NCI-H2029 treated with DMSO at 0.1 percent for 48 hours (cell line): Measurements from ENCODE around the gene CCL27.

Source experiments
- DNase-seq: peaks from one replicate; lab custom pipeline; 2025; lab: John Stamatoyannopoulos, UW

Gene CCL27

GRCh38 chr9:34662526-34663302, at the start of gene CCL27:
CCL27 (minus strand) TSS chr9:34662657; CDS start chr9:34662633, 24 bp downstream.
- no peak for DNase-seq

- DNase-seq, result no peak
These were observed 49.7 kb upstream of the CCL27 start for GRCh38 chr9:34712140-34712539.

- peak; percentile 2 for DNase-seq
These were observed 47.6 kb upstream of the CCL27 start, which contains the start of gene CCL21 for GRCh38 chr9:34710023-34710422. CCL21 (minus strand) TSS chr9:34710136; CDS start chr9:34710066, 70 bp downstream.

- no peak for DNase-seq
These were observed 46.9 kb upstream of the CCL27 start for GRCh38 chr9:34709196-34709978.

- no peak for DNase-seq
These were observed 44.7 kb upstream of the CCL27 start for GRCh38 chr9:34707130-34707529.

GRCh38 chr9:34701769-34702736, 39.6 kb upstream of the CCL27 start:
- peak; percentile 42 for DNase-seq

GRCh38 chr9:34701023-34701768, 38.7 kb upstream of the CCL27 start:
- DNase-seq, result peak; percentile 2

GRCh38 chr9:34694811-34695210, 32.4 kb upstream of the CCL27 start:
- no peak for DNase-seq

GRCh38 chr9:34693560-34693959, 31.1 kb upstream of the CCL27 start:
- no peak for DNase-seq

- no peak for DNase-seq
These were observed 29.5 kb upstream of the CCL27 start for GRCh38 chr9:34691936-34692315.

- no peak for DNase-seq
These were observed 28.8 kb upstream of the CCL27 start, which contains the start of gene CCL19 for GRCh38 chr9:34690983-34691935. CCL19 (minus strand) TSS chr9:34691276; CDS start chr9:34691139, 137 bp downstream.

- no peak for DNase-seq
These were observed 27.1 kb upstream of the CCL27 start for GRCh38 chr9:34689512-34689911.

- DNase-seq, result peak; percentile 42
These were observed 26.6 kb upstream of the CCL27 start for GRCh38 chr9:34689116-34689470.

GRCh38 chr9:34688329-34689115, 26.1 kb upstream of the CCL27 start:
- no peak for DNase-seq

- DNase-seq, result no peak
These were observed 25.0 kb upstream of the CCL27 start for GRCh38 chr9:34687276-34688030.

- DNase-seq, result no peak
These were observed 24.3 kb upstream of the CCL27 start for GRCh38 chr9:34686732-34687131.

- no peak for DNase-seq
These were observed 23.8 kb upstream of the CCL27 start for GRCh38 chr9:34686231-34686630.

- DNase-seq, result no peak
These were observed 23.1 kb upstream of the CCL27 start for GRCh38 chr9:34685591-34685990.

- DNase-seq, result no peak
These were observed 22.4 kb upstream of the CCL27 start for GRCh38 chr9:34684816-34685215.
